A549 (cell line): Measurements from ENCODE around the gene ZNF521. TPM values are rescaled to one million over a fixed set of nuclear protein-coding genes. Genes with fewer than 3 reads are reported as not detected.

ENCODE experiments used
- ATAC-seq, 2 experiments: fragments of 200-7000 bp in 1 of 2; fragments of >200 bp in 1 of 2; cut with Nextera tagmentation in 1 of 2; cut with Tn5 transposase in 1 of 2; 3 replicates each; pipeline versions ENCODE4 v1.8.0 to v1.9.1; 2018 to 2020; ENCODE audit warnings: mild to moderate bottlenecking in 1 of 2, moderate library complexity in 1 of 2
- CTCF ChIA-PET: fragments of 300-600 bp; sonication (Branson Sonifier 250); formaldehyde crosslinking; extraction: SDS; loops from one replicate; lab custom pipeline; 2021; ENCODE audit warnings: antibody characterized with exemption, inconsistent platforms; lab: Yijun Ruan, JAX
- POLR2A ChIA-PET: fragments of 350-600 bp; formaldehyde crosslinking; extraction: SDS; loops from one replicate; lab custom pipeline; 2021; ENCODE audit warnings: antibody characterized with exemption, inconsistent platforms; lab: Yijun Ruan, JAX
- DNase-seq, 2 experiments: peaks; one replicate each; pipeline versions ENCODE4 v3.0.0 to v3.0.0-alpha.2; 2011 to 2016; ENCODE audit warnings: low read depth in 1 of 2, low spot score in 1 of 2
- FAIRE-seq: peaks from 2 replicates; lab custom pipeline; 2011; peaks lifted over from hg19 to GRCh38; lab: Jason Lieb, UNC
- H3K27ac ChIP-seq, 2 experiments: fragments of >200 bp; sonication (Bioruptor Twin); formaldehyde crosslinking; 3 replicates each; pipeline ENCODE4 v1.5.1; 2016 to 2017
- H3K4me1 ChIP-seq: fragments of >200 bp; sonication (Bioruptor Twin); formaldehyde crosslinking; 3 replicates; pipeline ENCODE4 v1.6.1; 2016
- H3K4me2 ChIP-seq: fragments of >200 bp; sonication (Bioruptor Twin); formaldehyde crosslinking; 3 replicates; pipeline ENCODE4 v1.6.1; 2016
- H3K4me3 ChIP-seq: fragments of >200 bp; sonication (Bioruptor Twin); formaldehyde crosslinking; 3 replicates; pipeline ENCODE4 v1.5.1; 2016
- H3K9me3 ChIP-seq: fragments of >200 bp; sonication (Bioruptor Twin); formaldehyde crosslinking; 3 replicates; pipeline ENCODE4 v1.6.1; 2016
- BHLHE40 ChIP-seq: IDR thresholded peaks from 2 replicates; pipeline ENCODE4 v1.6.1; 2012; ENCODE audit warnings: low read depth, low read length, inconsistent platforms
- CBX8 ChIP-seq: fragments of 200-600 bp; sonication (generic); IDR thresholded peaks from 2 replicates; pipeline ENCODE4 v1.6.1; 2016
- CEBPB ChIP-seq, 2 experiments: fragments of >200 bp in 1 of 2; sonication (Bioruptor Twin) in 1 of 2; formaldehyde crosslinking in 1 of 2; IDR thresholded peaks; 2 replicates each; pipeline ENCODE4 v1.6.1; 2012 to 2016
- EHF ChIP-seq: fragments of 250-450 bp; sonication (Bioruptor Pico); IDR thresholded peaks from 2 replicates; pipeline ENCODE4 v1.5.0; 2020; ENCODE audit warnings: mild to moderate bottlenecking
- EHMT2 ChIP-seq: fragments of 200-600 bp; sonication (generic); IDR thresholded peaks from 2 replicates; pipeline ENCODE4 v1.6.1; 2016; ENCODE audit warnings: antibody characterized with exemption, low read depth, mild to moderate bottlenecking, moderate library complexity
- HEYL ChIP-seq: fragments of 250-450 bp; sonication (Bioruptor Pico); IDR thresholded peaks from 2 replicates; pipeline ENCODE4 v1.8.0; 2021; ENCODE audit warnings: mild to moderate bottlenecking, moderate library complexity
- MAFK ChIP-seq: fragments of 450-650 bp; IDR thresholded peaks from 2 replicates; pipeline ENCODE4 v1.6.1; 2014; ENCODE audit not compliant: partially characterized antibody
- MAZ ChIP-seq: fragments of 150-350 bp; IDR thresholded peaks from 2 replicates; pipeline ENCODE4 v1.6.1; 2014; ENCODE audit warnings: antibody characterized with exemption, low read depth, low read length, borderline replicate concordance
- MYC ChIP-seq: IDR thresholded peaks from 2 replicates; pipeline ENCODE4 v1.6.1; 2012; ENCODE audit warnings: mild to moderate bottlenecking, inconsistent platforms, low read length, improper control_type of control experiment, borderline replicate concordance
- NFE2L2 ChIP-seq: fragments of 150-350 bp; conservative IDR thresholded peaks from 2 replicates; pipeline ENCODE4 v1.6.1; 2014; ENCODE audit warnings: low read length
- PHF8 ChIP-seq: fragments of 200-600 bp; sonication (generic); IDR thresholded peaks from 2 replicates; pipeline ENCODE4 v1.6.1; 2016; ENCODE audit warnings: low read depth, mild to moderate bottlenecking, antibody characterized with exemption, moderate library complexity, borderline replicate concordance
- RNF2 ChIP-seq: fragments of 200-600 bp; sonication (generic); IDR thresholded peaks from 2 replicates; pipeline ENCODE4 v1.6.1; 2016; ENCODE audit warnings: low read depth, mild to moderate bottlenecking, antibody characterized with exemption, moderate library complexity, borderline replicate concordance
- TFCP2L1 ChIP-seq: fragments of 250-450 bp; sonication (Bioruptor Pico); IDR thresholded peaks from 2 replicates; pipeline ENCODE4 v1.5.0; 2021; ENCODE audit warnings: mild to moderate bottlenecking
- ZNF302 ChIP-seq: fragments of 250-450 bp; sonication (Bioruptor Pico); IDR thresholded peaks from 2 replicates; pipeline ENCODE4 v1.9.0; 2021; ENCODE audit warnings: inconsistent platforms, mild to moderate bottlenecking, moderate library complexity
- WGBS: methylation state at CpG from one replicate; pipeline ENCODE4 v1.1.6; 2017; ENCODE audit errors: missing lambda C conversion rate; 5-methylcytosine and 5-hydroxymethylcytosine counted together
- polyA plus RNA-seq, 4 experiments: library from polyadenylated mRNA; depleted of rRNA in 3 of 4; stranded (reverse); fragments of >200 nt; fragmentation: RNase III in 1 of 4; extraction: RNeasy Plus Mini Kit Qiagen cat#74134 plus additional on column Dnase treatment in 1 of 4; gene quantifications; 2 replicates in 3 of 4; 3 replicates in 1 of 4; pipeline ENCODE4 v1.2.3, GENCODE V29; 2011 to 2017
- TF ChIP-seq, protein P1 (sequence below): fragments of 250-450 bp; sonication (Bioruptor Pico); IDR thresholded peaks from 2 replicates; pipeline ENCODE4 v1.5.0; 2021; ENCODE audit warnings: mild to moderate bottlenecking, moderate library complexity, borderline replicate concordance
- TF ChIP-seq, protein P2 (sequence below): fragments of 250-450 bp; sonication (Bioruptor Pico); IDR thresholded peaks from 2 replicates; pipeline ENCODE4 v1.5.0; 2020; ENCODE audit warnings: low read depth, mild to moderate bottlenecking, moderate library complexity
- TF ChIP-seq, protein P3 (sequence below): IDR thresholded peaks from 2 replicates; pipeline ENCODE4 v1.6.1; 2012
- TF ChIP-seq, protein P4 (sequence below): fragments of >200 bp; sonication (Bioruptor Twin); formaldehyde crosslinking; IDR thresholded peaks from 3 replicates; pipeline ENCODE4 v1.6.1; 2016
- TF ChIP-seq, protein P5 (sequence below): fragments of 450-650 bp; IDR thresholded peaks from 2 replicates; pipeline ENCODE4 v1.6.1; 2014; ENCODE audit warnings: antibody characterized with exemption

The ZNF521 gene
- polyA plus RNA-seq, 2 of the 4 experiments (the other 2 are of a cell fraction): not detected

DNA sequence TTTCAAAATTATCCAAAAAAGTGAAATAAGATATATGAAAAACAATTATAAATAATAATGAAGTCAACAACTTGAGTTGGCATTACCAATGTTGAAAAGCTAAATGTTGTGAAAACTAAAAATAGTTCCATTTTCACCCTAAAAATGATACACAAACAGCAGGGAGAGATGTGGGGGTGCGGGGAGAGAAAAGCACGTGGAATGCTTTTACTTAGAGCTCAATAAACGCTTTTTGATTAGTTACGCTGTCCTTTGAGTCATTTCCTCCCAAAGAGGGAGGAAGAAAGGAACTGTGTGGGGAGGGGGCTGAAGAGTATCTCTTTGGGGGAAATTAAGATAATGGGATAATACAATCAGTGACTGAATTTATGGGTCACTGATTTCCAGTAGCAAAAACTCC, 29.2 kb downstream of the ZNF521 start (continued):
- TF ChIP-seq, protein P1, sequence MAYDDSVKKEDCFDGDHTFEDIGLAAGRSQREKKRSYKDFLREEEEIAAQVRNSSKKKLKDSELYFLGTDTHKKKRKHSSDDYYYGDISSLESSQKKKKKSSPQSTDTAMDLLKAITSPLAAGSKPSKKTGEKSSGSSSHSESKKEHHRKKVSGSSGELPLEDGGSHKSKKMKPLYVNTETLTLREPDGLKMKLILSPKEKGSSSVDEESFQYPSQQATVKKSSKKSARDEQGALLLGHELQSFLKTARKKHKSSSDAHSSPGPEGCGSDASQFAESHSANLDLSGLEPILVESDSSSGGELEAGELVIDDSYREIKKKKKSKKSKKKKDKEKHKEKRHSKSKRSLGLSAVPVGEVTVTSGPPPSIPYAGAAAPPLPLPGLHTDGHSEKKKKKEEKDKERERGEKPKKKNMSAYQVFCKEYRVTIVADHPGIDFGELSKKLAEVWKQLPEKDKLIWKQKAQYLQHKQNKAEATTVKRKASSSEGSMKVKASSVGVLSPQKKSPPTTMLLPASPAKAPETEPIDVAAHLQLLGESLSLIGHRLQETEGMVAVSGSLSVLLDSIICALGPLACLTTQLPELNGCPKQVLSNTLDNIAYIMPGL (CRISPR knock-in tag): no peak

DNA sequence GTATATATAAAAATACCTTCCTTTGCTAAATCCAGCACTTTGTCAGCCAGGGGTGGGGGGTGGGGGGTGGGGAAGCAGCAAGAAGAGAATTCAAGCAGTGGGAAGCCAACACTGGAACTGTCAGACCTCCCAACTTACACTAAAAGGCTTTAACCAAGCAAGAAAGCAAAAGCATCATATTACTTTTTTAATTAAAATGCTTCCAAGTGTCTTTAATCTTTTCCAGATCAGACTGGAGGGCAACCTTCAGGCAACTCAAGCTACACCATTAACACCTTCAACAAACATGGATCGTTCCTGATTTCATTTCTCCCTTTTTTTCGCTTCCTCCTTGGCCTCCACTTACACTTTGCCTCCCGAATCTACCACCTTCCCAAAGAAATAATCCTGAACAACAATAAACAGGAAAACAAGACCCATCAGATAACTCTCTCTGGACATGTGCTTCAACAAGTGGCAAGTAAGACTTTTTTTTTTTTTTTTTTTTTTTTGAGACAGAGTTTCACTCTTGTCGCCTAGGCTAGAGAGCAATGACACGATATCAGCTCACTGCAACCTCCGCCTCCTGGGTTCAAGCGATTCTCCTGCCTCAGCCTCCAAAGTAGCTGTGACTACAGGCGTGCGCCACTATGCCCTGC, 35.5 kb downstream of the ZNF521 start:
- FAIRE-seq: no peak
- DNase-seq: no peak
- ChIA-PET POLR2A (no interaction called here), CTCF (interaction anchor here (0.7 kb wide), 1 partner anchor 1228 kb away, joined by 3 read pairs; no protein-coding TSS in a partner anchor)
- WGBS: 38% methylated on average over 9 of the region's 9 CpGs
- no peak overlapping the region for H3K27ac ChIP-seq
- no peak for ATAC-seq
- no peak overlapping the region for H3K4me2 ChIP-seq
- TF ChIP-seq, protein P2, sequence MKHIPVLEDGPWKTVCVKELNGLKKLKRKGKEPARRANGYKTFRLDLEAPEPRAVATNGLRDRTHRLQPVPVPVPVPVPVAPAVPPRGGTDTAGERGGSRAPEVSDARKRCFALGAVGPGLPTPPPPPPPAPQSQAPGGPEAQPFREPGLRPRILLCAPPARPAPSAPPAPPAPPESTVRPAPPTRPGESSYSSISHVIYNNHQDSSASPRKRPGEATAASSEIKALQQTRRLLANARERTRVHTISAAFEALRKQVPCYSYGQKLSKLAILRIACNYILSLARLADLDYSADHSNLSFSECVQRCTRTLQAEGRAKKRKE (CRISPR knock-in tag): no peak
- no peak for TF ChIP-seq ZNF302 (CRISPR knock-in tag)
- TF ChIP-seq, all 56 proteins: peak for 0
- Histone ChIP-seq H3K9me3 (no peaks in the 10 kb centered on the region), H3K4me3 (no peak overlapping the region), H3K4me1 (no peaks in the 10 kb centered on the region)

DNA sequence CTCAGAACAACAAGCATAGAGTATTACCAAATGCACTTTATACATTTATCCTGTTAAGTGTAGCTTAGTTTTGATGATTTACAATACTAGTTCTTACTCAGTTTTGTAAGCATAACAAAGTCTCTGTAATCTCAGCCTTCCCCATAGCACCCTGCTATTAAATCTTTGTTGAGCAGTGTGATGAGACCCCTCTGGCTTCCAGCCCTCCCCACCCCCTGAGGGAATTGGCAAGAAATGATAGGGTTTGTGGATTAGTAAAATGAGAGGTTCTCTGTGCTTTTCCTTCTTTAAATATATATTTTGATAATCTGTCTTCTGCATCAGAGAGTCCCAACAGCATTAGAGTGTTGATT, 37.2 kb downstream of the ZNF521 start:
- Histone ChIP-seq H3K4me2 (no peak overlapping the region), H3K27ac (no peak overlapping the region), H3K4me1 (no peaks in the 10 kb centered on the region), H3K4me3 (no peak overlapping the region), H3K9me3 (no peaks in the 10 kb centered on the region)
- FAIRE-seq: no peak
- DNase-seq: no peak
- ChIA-PET CTCF (no interaction called here), POLR2A (no interaction called here)
- TF ChIP-seq, protein P3, sequence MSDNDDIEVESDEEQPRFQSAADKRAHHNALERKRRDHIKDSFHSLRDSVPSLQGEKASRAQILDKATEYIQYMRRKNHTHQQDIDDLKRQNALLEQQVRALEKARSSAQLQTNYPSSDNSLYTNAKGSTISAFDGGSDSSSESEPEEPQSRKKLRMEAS: no peak
- TF ChIP-seq, protein P1 (CRISPR knock-in tag): no peak
- TF ChIP-seq, protein P4, sequence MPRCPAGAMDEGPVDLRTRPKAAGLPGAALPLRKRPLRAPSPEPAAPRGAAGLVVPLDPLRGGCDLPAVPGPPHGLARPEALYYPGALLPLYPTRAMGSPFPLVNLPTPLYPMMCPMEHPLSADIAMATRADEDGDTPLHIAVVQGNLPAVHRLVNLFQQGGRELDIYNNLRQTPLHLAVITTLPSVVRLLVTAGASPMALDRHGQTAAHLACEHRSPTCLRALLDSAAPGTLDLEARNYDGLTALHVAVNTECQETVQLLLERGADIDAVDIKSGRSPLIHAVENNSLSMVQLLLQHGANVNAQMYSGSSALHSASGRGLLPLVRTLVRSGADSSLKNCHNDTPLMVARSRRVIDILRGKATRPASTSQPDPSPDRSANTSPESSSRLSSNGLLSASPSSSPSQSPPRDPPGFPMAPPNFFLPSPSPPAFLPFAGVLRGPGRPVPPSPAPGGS: no peak
- TF ChIP-seq RNF2 (no peak), NFE2L2 (no peak), BHLHE40 (no peak), MAZ (no peak)
- TF ChIP-seq, protein P5, sequence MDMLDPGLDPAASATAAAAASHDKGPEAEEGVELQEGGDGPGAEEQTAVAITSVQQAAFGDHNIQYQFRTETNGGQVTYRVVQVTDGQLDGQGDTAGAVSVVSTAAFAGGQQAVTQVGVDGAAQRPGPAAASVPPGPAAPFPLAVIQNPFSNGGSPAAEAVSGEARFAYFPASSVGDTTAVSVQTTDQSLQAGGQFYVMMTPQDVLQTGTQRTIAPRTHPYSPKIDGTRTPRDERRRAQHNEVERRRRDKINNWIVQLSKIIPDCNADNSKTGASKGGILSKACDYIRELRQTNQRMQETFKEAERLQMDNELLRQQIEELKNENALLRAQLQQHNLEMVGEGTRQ: no peak
- no peak for ATAC-seq

DNA sequence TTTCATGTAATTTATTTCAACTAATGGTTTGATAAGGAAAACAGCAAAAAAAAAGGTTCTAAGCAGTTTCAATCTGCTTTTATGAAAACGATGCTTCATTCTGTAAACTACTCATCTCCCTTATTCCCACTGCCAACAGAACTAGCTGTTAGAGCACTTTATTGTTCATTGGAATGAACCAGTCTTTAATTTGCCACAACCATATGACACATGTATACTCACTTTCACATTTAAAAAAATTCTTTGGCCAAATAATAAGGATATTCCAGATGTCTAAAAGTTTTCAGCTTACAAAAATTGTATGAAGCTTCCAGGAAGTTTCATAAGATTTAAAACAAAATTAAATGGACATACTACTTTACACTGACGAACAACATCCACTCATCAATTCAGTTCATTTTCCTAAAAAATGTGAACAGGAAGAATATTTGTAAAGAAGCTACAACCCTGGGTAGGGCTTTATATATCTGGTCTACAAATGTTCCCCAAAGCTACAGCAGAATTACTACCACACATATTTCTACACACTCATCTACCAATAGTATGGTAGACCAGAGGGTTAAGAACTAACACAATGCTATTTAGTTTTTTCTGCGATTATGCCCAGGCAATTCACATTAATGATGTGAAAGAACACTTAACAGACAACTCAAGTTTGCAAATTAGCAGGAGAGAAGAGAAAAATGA, 37.7 kb downstream of the ZNF521 start:
- no peak overlapping the region for H3K4me3 ChIP-seq
- ChIA-PET POLR2A (no interaction called here), CTCF (no interaction called here)
- ATAC-seq: no peak
- H3K4me2 ChIP-seq: no peak overlapping the region
- no peak for FAIRE-seq
- H3K27ac ChIP-seq: no peak overlapping the region
- no peaks in the 10 kb centered on the region for H3K4me1 ChIP-seq
- TF ChIP-seq EHMT2 (no peak), EHF (CRISPR knock-in tag) (no peak), CBX8 (no peak), MAFK (no peak), TFCP2L1 (no peak), PHF8 (no peak), HEYL (CRISPR knock-in tag) (no peak), CEBPB (IDR thresholded peaks at IDR 0.05) (no peak), NFE2L2 (no peak), RNF2 (no peak), MYC (no peak)
- TF ChIP-seq, protein P5: no peak
- H3K9me3 ChIP-seq: no peaks in the 10 kb centered on the region
- WGBS: under 1% methylated on average over 3 of the region's 3 CpGs
- no peak for DNase-seq
